Measurements from ENCODE around the gene MAPT. TPM values are rescaled to one million over a fixed set of nuclear protein-coding genes. Genes with fewer than 3 reads are reported as not detected.

MAPT gene
- polyA plus RNA-seq, 1 experiment: 0.16 TPM

- no peak overlapping the region for H3K4me3 ChIP-seq (ENCODE audit: low read depth, low read length)
- no peak for DNase-seq (ENCODE audit: low read depth)
- ChIA-PET POLR2A (no interaction called here), CTCF (interaction anchor here (0.9 to 4.5 kb wide), 9 partner anchors 11 to 241 kb away, joined by 4 to 50 read pairs (median 12); partner anchors contain the start of gene KANSL1)
- no peaks in the 10 kb centered on the region for H3K27me3 ChIP-seq (ENCODE audit: control insufficient read depth, insufficient read depth, low read length)
- H3K36me3 ChIP-seq (ENCODE audit: control insufficient read depth, insufficient read depth, low read length): peaks cover 10% of the 10 kb centered on the region
- TF ChIP-seq, protein P1, sequence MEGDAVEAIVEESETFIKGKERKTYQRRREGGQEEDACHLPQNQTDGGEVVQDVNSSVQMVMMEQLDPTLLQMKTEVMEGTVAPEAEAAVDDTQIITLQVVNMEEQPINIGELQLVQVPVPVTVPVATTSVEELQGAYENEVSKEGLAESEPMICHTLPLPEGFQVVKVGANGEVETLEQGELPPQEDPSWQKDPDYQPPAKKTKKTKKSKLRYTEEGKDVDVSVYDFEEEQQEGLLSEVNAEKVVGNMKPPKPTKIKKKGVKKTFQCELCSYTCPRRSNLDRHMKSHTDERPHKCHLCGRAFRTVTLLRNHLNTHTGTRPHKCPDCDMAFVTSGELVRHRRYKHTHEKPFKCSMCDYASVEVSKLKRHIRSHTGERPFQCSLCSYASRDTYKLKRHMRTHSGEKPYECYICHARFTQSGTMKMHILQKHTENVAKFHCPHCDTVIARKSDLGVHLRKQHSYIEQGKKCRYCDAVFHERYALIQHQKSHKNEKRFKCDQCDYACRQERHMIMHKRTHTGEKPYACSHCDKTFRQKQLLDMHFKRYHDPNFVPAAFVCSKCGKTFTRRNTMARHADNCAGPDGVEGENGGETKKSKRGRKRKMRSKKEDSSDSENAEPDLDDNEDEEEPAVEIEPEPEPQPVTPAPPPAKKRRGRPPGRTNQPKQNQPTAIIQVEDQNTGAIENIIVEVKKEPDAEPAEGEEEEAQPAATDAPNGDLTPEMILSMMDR (IDR thresholded peaks at IDR 0.05; ENCODE audit: insufficient read depth, low read depth, low read length): no peak
Observed at GRCh38 chr17:46045639-46046038, 151.3 kb downstream of the MAPT start.

DNA sequence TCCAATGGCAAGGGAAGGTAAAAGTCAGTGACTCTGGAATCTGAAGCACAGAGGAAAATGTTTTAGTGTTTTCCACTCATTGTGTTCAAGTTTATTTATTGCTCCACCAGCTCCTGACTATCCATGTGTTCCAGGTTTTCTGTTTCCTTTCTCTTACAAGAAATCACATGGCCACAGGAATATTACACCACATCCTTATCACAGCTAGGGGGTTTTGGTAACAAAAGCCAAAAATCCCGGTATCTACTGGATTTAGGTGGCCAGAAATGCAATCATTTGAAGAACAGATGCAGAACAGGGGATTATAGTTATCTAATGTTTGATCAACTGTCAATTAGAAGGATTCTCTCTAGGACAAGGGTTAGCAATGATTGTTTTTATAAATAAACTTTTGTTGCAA lies 152.6 kb downstream of the MAPT start:
- POLR2A ChIA-PET: no interaction called here
- H3K27me3 ChIP-seq (ENCODE audit: control insufficient read depth, insufficient read depth, low read length): no peaks in the 10 kb centered on the region
- H3K36me3 ChIP-seq (ENCODE audit: control insufficient read depth, insufficient read depth, low read length): peaks cover 10% of the 10 kb centered on the region
- CTCF ChIA-PET: interaction anchor here (0.7 to 4.5 kb wide), 4 partner anchors 76 to 147 kb away, joined by 3 to 30 read pairs (median 4); partner anchors contain the start of gene KANSL1
- H3K4me3 ChIP-seq (ENCODE audit: low read depth, low read length): no peak overlapping the region
- no peak for DNase-seq (ENCODE audit: low read depth)
- TF ChIP-seq, protein P1 (IDR thresholded peaks at IDR 0.05; ENCODE audit: insufficient read depth, low read depth, low read length): peak; percentile 31; the same call in 1 of the 2 replicates

DNA sequence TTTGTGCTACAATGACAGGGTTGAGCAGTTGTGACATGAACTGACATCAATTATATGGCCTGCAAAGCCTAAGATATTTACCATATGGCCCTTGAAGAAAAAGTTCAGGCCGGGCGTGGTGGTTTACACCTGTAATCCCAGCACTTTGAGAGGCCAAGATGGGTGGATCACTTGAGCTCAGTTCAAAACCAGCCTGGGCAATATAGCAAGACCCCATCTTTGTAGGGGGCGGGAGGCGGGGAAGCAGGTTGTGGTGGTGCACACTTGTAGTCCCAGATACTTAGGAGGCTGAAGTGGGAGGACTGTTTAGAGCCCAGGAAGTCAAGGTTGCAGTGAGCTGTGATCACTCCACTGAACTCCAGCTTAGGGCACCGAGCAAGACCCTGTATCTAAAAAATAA lies 153.0 kb downstream of the MAPT start:
- ChIA-PET CTCF (interaction anchor here (0.7 to 4.5 kb wide), 4 partner anchors 76 to 146 kb away, joined by 3 to 30 read pairs (median 4); partner anchors contain the start of gene KANSL1), POLR2A (no interaction called here)
- no peak for DNase-seq (ENCODE audit: low read depth)
- TF ChIP-seq, protein P1 (IDR thresholded peaks at IDR 0.05; ENCODE audit: insufficient read depth, low read depth, low read length): no peak
- Histone ChIP-seq H3K36me3 (ENCODE audit: control insufficient read depth, insufficient read depth, low read length) (peaks cover 10% of the 10 kb centered on the region), H3K4me3 (ENCODE audit: low read depth, low read length) (no peak overlapping the region), H3K27me3 (ENCODE audit: control insufficient read depth, insufficient read depth, low read length) (no peaks in the 10 kb centered on the region)

GRCh38 chr17:46047856-46048255 lies 153.5 kb downstream of the MAPT start:
- ChIA-PET POLR2A (no interaction called here), CTCF (interaction anchor here (0.6 to 4.5 kb wide), 2 partner anchors 139 to 146 kb away, joined by 3 to 30 read pairs; partner anchors contain the start of gene KANSL1)
- no peak overlapping the region for H3K4me3 ChIP-seq (ENCODE audit: low read depth, low read length)
- peaks cover 10% of the 10 kb centered on the region for H3K36me3 ChIP-seq (ENCODE audit: control insufficient read depth, insufficient read depth, low read length)
- no peak for DNase-seq (ENCODE audit: low read depth)
- H3K27me3 ChIP-seq (ENCODE audit: control insufficient read depth, insufficient read depth, low read length): no peaks in the 10 kb centered on the region
- TF ChIP-seq, protein P1 (IDR thresholded peaks at IDR 0.05; ENCODE audit: insufficient read depth, low read depth, low read length): no peak

DNA sequence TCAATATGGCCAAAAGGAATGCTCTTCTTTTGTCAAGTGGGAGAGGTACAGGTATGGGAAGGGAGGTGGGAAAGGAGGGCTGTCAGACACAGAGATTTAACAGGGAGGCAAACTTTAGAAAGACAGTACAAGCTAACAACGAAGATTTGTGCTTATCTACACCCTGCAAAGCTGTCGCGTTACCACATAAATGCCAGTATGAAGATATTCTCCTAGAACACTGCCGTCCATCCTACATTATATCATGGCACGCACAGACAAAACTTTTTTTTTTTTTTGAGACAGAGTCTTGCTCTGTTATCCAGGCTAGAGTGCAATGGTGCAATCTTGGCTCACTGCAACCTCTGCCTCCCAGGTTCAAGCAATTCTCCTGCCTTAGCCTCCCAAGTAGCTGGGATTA lies 155.3 kb downstream of the MAPT start:
- no peak overlapping the region for H3K4me3 ChIP-seq (ENCODE audit: low read depth, low read length)
- TF ChIP-seq, protein P1 (IDR thresholded peaks at IDR 0.05; ENCODE audit: insufficient read depth, low read depth, low read length): no peak
- H3K36me3 ChIP-seq (ENCODE audit: control insufficient read depth, insufficient read depth, low read length): peaks cover 8% of the 10 kb centered on the region
- CTCF ChIA-PET: no interaction called here
- no peak for DNase-seq (ENCODE audit: low read depth)
- POLR2A ChIA-PET: no interaction called here
- H3K27me3 ChIP-seq (ENCODE audit: control insufficient read depth, insufficient read depth, low read length): no peaks in the 10 kb centered on the region
